Stimulated activated naive CD4-positive, alpha-beta T cell (primary cell): ENCODE results near the gene CCP110.

Experiments
- DNase-seq, 6 experiments: peaks; one replicate each; lab custom pipeline; 2025; lab: John Stamatoyannopoulos, UW

The CCP110 gene

DNA sequence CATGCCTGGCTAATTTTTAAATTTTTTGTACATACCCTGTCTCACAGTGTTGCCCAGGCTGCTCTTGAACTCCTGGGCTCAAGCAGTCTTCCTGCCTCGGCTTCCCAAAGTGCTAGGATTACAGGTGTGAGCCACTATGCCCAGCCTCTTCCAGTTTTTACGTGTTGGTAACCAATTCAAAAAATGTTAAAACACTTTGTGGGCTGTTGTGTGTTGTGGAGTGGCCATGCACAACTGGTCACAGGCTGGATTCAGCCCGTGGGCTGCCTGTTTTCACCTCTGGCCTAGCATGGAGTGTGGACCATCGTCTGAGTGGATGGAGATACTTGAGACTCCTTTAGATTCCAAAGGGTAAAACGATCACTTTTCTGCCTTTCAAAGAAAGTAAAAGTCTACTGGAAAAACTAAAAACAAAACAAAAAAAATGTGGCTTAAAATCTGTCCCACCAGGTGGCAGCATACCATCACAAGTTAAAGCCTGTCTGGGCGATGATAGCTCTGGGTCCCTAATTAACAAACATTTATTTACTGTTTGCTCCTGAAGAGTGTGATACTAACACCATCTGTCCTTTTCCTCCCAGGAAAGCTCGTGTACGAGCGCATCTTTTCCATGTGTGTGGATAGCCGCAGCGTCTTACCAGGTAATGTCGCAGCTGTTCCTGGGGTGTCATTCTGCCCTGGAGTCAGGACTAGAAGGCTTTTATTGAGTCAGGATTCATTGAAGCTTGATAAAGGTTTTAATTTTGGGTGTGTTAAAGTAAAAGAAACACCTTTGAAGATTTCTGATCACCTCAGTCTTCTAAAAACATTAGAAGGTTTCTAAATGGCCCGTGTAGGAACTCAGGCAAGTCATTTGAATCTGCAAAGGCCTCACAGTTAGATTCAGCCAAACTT, 77.6 kb downstream of the CCP110 start:
- DNase-seq: peak in 4 of 6 experiments; percentile 4 to 62 (median 35)
